ENCODE measurements around the gene TARBP1.

DNA sequence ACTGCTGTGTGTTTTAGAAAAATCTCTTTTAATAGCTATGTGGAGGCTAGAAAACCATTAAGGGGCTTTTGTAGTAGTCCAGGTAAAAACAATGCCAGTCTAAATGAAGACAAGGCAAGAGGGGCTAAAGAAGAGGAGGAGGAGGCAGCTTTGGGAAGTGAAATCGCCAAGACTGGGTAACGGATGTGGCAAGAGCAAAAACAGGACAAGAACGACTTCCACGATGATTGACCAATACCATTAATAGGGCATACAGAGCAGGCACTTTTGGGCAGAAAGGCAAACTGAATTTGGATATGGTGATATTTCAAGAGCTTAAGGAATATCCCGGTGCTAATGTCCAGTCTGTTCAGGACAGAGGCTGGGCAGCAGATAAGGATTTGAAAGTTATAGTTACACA, 83.7 kb downstream of the TARBP1 start:
- TF ChIP-seq, protein P1, sequence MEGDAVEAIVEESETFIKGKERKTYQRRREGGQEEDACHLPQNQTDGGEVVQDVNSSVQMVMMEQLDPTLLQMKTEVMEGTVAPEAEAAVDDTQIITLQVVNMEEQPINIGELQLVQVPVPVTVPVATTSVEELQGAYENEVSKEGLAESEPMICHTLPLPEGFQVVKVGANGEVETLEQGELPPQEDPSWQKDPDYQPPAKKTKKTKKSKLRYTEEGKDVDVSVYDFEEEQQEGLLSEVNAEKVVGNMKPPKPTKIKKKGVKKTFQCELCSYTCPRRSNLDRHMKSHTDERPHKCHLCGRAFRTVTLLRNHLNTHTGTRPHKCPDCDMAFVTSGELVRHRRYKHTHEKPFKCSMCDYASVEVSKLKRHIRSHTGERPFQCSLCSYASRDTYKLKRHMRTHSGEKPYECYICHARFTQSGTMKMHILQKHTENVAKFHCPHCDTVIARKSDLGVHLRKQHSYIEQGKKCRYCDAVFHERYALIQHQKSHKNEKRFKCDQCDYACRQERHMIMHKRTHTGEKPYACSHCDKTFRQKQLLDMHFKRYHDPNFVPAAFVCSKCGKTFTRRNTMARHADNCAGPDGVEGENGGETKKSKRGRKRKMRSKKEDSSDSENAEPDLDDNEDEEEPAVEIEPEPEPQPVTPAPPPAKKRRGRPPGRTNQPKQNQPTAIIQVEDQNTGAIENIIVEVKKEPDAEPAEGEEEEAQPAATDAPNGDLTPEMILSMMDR (IDR thresholded peaks at IDR 0.05), result no peak
- no peak for TF ChIP-seq ZFX (IDR thresholded peaks at IDR 0.05; ENCODE audit: borderline replicate concordance)
